CD4-positive, alpha-beta T cell treated with Interleukin-6 for 4 hours (primary cell): ENCODE results near the gene DSCAML1.

Experiments used
- DNase-seq: peaks from one replicate; pipeline ENCODE4 v3.0.0-alpha.2; 2020; ENCODE audit warnings: mixed read lengths

The DSCAML1 gene

DNA sequence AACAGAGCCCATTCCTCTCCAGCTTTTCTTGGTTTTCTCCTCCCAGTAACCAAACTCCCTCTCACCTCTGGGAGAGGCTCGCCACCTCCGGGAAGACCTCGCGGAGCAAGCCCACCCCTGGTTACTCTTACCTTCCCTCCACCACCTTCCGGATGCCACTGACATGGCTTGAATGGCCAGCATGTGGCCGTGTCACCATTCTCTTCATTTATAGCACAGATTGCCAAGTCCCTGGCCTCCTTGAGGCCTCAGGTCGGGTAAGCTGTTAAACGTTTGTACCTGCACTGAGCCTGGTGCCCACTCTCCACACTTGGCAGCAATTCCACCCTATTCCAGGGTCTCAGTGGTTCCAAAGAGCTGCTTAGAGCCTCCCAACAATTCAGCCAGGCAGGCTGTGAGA is 35.5 kb upstream of the DSCAML1 start:
- no peak for DNase-seq

DNA sequence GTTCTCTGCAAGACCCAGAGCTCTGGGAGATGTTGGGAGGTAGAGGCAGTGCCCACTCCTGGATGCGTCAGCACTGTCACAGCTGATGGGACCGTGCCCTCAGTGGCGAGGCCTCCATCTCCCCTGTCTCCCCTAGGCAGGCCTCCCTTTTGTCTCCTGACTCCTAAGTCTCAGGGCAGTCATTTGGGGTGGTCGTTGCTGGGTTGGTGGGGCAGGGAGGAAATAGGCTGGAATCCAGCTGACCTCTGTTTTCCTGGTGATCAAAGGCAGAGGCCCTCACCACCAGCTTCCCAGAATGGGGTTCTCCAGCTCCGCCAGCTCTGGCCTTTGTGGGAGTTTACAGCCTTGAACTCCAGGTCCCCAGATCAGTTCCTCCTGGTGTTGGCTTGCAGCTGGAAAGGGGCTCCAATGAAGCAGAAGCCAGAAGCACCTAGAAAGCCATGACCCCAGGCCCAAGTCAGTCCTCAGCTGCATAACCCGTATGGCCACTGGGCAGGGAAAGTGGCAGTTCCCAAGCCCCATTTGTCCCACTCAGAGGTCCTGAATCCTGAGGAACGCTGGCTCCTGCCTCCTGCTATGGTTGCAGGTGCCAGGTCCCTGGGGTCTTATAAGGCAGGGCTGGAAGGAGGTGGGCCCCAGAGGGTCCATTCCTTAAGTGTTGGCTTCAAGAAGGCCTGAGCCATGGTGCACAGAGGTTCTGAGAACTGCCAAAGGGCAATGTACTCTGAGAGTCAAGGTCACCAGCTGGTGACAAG is 34.8 kb upstream of the DSCAML1 start:
- no peak for DNase-seq

- DNase-seq, result peak; percentile 23
Observed at GRCh38 chr11:117830674-117831351, 33.8 kb upstream of the DSCAML1 start.

- DNase-seq, result no peak
Observed at GRCh38 chr11:117830072-117830471, 33.1 kb upstream of the DSCAML1 start.

DNA sequence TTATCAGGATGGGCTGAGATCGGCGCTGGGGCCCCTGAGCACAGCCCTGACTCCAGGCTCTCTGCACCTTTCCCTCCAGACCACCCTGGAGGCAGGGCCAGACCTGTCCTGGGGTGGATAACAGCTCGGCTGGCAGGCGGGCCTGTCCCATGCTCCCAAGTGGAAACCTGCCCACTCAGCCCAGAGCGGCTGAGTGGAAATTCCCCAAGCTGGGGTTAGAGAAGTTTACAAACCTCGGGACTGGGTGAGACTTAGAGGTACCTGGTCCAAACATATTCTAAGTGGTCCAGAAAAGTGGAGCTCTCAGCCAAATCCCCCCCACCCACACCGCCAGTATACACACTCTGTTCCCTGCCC is 32.3 kb upstream of the DSCAML1 start:
- DNase-seq, result no peak

GRCh38 chr11:117828611-117829368 is 31.8 kb upstream of the DSCAML1 start:
- peak; percentile 93 for DNase-seq

GRCh38 chr11:117827521-117828511 is 30.8 kb upstream of the DSCAML1 start:
- DNase-seq, result peak; percentile 70

DNA sequence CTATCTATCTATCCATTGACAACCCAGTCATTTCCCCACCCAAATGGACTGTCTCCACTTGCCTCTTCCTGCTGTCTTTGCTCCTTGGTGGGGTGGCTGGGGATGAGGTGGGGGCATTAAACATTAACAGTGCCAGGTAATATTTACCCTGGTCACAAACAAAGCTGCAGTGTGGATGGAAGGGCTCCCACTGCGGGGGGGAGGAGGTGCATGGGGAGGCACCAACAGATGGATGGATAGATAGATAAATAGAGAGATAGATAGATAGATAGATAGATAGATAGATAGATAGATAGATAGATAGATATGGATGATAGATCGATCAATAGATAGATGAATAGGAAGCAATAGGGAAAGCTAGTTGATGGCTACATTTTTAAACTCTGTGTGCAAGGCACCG is 29.8 kb upstream of the DSCAML1 start:
- DNase-seq, result no peak

DNA sequence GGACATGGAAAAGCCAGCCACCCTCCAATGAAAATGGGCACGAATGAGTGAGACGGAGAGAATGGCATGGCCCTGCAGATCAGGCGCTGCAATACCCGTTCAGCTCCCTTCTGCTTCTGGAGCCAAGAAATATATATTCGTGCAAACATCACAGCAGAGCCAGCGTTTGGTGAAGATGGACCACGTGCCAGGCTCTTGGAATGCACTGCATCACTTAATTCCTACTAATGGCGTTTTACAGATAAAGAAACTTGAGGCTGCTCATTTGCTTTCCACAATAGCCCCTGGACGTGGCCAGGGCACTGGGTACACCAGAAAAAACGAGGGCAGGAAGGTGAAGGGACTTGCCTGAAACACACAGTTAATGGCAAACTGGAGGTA is 29.2 kb upstream of the DSCAML1 start:
- DNase-seq, result no peak

DNA sequence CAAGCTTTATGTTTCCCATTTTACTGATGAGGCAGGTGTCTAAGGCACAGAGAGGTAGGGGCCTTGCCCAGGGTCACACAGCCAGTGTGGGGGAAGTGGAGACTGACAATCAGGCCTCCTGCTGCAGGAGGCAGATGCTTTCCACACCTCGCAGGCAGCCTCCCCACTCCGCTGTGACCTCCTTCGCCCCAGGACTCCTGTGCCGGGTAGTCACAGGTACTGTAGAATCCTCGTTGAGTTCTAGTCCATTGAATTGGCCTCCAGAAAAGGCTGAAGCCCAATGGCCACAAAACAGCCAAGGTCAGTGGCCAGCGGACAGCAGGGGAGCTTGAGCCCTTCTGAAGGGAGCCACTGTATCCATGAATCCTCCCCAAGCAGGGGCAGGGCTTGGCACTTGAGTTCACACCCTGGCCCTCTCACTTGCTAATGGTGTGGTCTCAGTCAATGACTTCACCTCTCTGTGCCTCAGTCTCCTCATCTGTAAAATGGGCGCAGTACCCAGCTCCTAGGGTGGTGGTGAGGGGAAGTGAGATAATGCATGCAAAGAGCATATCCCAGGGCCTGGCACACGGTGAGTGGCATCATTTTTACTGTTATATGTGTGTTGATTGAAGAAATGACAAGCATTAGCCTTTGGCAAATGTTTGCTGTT is 28.6 kb upstream of the DSCAML1 start:
- DNase-seq, result no peak

DNA sequence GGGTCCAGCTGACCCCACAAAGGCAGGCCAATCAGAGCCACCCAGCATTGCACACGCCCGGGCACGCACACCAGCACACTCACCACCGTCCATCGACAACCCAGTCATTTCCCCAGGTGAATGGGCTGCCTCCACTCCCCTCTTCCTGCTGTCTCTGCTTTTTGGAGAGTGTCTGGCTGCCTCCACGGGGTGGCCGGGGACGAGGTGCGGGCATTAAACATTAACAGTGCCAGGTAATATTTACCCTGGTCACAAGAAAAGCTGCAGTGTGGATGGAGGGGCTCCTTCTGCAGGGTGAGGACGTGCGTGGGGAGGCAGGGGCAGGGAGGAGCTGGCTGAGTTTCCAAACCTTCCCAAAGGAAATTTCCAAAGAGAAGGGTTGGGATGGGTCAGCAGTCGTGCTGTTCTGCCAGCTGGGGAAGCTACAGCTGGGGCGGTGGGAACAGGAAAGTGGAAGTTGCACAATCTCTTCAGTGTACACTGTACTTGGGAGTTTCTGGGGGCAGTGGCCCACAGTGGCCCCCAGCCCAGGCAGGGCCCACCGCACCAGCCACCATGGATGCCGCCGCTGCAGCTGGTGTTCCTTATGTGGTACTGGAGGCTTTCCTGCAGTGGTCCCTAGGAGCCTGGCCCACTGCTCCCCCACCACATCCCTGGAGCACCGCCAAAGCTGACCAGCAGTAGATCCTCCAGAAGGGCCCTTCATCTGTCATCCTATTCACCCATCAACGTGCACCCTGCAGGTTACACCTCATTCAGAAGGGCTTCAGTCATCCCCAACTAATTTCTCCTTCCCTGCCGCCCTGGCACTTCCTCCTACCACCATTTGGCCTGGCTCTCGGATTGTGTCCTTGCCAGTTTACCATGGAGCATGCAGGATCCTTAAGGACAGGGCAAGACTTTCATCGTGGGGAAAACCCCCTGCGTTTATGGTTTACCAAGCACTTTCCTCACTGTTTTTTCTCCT is 27.8 kb upstream of the DSCAML1 start, which contains the start of gene FXYD2:
FXYD2 (minus strand) TSS at position 174 of the 967 bp plus-strand sequence; CDS start at position 108, 66 bp downstream.
- no peak for DNase-seq

DNA sequence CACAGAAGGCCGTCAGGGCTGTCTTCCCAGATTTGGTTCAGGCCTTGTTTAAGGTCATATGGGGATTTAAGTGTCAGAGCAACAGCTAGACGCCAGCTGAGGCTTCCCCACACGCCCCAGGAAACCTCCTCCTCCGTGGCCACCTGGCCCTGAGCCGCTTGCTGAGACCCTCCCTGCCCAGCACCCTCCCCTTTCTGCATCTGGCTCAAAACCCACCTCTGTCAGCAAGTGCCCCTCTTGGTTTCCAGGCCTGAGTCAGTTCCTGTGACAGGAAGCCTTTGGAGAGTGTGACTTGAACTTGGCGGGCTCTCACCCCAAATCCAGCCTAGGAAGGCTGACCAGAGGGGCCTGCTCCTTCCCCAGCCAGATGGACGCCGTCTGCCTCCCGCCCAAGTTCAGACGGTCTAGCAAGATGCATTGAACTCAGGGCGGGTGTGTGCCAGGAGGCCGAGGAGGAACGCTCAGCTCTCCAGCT is 27.0 kb upstream of the DSCAML1 start:
- peak; percentile 36 for DNase-seq

- peak; percentile 59 for DNase-seq
Observed at GRCh38 chr11:117823294-117823945, 26.4 kb upstream of the DSCAML1 start.

DNA sequence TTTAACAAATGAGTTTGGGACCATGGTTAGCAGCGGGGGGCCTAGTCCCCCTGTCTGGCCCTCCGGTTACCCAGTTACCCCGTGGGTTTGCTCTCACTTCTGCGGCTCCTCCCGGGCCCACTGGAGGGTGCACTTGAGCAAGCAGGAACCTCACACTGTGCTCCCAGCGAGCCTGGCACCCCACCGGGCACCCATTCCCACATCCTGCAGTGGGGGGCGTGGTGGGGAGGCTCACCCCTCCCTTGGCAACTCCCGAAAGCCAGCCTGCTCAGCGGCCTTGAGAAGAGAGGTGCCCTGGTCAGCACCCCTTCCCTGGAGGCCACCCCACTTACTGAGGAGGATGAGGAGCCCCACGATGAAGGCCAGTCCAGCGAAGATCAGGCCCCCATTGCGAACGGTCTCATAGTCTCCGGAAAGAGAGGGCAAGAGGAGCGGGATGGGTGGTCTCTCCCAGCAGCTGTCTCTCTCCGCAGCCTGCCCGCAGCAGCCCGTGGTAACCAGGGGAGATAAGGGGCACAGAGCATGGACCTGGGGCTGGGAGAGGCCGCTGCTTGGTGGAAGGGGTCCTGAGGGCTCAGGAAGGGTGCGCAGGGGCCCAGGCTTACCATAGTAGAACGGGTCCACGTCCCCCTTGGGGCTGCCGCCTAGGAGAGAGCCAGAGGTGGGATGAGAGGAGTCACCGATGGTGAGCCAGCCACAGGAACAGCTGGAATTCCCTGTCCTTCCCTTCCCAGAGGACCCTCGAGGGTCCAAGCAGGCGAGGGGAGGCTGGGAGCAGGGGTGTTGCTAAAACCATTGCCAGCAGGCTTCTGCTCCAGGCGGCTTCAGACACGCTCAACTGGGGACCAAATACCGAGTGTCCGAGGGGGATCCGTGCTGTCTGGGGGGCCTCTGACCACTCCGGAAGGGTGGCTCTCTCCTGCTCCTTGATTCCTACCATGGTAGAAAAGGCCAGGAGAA is 25.3 kb upstream of the DSCAML1 start:
- DNase-seq, result peak; percentile 73

DNA sequence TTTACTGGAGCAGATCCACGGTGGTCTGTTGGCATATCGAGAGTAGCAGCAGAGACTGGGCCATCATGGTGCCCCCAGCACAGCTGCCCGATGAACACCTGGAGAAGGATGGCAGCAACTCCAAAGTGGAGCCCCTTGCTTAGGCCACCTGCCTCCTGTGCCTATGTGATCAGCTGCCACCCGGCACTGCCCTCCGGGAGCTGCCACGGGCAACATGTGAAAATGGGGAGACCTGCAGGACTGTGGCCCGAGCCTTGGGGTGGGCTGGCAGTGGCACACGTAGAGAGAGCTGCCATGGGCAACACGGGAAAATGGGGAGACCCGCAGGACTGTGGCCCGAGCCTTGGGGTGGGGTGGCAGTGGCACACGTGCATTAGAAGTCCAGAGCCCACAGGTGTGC is 24.4 kb upstream of the DSCAML1 start:
- no peak for DNase-seq

DNA sequence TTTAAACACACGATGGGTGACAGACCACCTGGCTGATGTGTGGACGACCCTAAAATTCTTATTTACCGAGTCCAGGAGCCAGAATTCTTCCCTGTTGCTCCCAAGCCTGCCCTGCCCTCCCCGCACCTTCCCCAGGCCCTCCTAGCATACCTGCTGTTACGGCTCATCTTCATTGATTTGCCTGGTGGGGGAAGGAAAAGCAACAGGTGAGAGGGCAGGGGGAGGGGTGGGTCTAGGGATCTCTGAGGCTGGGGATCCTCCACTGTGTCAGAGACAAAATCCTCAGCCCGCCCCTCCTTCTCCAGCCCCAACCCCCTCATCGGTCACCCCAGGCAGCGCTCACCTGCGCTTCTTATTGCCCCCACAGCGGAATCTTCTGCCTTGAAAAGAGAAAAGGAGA is 23.5 kb upstream of the DSCAML1 start:
- DNase-seq, result no peak

DNA sequence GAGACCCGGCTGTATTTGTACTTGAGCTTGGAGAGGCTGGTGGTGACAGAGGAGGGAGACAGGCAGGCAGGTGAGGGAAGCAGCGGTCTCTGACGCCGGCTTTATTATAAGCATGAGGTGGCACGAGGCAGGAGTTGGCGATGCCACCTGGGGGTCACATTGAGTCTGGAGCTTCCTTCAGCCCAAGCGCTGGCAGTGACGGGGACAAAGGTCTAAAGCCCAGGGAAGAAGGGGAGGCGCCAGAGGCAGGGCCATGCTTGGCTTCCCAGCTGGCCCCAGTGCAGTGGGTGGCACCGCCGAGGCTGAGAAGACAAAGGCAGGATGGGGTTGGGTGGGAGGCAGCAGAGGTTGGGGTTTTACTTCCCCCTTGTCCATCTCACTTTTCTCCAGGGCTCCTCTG is 23.1 kb upstream of the DSCAML1 start:
- DNase-seq, result no peak

DNA sequence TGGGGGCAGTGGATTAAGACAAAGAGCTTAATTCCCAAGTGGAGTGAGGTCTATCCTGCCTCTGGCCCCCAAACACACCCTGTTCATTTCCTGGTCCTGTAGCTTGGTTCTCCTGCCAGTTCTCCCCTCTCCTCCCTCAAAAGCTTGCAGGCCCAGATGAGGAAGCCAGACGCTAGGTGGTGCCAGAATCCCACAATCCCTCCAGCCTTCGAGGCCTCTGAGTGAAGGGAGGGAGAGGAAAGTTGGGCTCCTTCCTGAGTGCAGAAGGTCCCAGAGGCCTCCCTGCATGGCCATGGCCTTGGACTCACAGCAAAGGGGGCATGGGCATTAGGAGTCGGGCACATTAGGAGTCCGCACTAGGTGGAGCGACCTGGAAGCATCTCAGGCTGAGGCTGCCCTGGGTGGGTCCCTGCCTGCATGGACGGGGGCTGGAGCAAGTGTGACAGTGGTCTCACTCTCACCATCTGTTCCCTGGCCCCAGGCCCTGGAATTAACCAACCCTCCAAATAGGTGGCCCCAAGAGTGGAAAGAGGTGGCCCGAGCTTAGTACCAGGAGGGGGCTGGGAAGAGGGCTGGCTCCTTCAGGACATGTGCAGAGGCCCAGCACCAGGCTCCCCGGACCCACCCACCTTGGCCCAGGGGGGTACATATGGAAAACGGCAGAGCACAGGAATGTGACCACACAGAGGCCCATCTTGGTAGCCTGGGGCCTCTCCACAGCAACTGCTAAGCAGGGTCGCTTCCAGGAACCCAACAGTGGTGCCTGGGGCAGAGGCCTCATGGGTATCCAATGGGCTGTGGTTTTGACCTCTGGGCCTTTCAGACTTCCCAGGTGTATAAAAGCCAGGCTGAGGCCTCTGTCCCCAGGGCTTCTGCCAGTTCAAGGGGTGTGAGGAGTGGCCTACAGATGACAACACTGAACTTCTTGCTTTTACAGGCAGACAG is 22.4 kb upstream of the DSCAML1 start:
- DNase-seq, result no peak
